ENCODE data around the gene CDHR3. TPM values are rescaled to one million over a fixed set of nuclear protein-coding genes. Genes with fewer than 3 reads are reported as not detected.

Gene CDHR3
- total RNA-seq, 1 experiment from 2014 or later, result 6.5 TPM

- H3K27me3 ChIP-seq (ENCODE audit: control insufficient read depth, insufficient read depth, low read length), result no peaks in the 10 kb centered on the region
- ChIA-PET CTCF (interaction anchor here (0.8 to 2.5 kb wide), 2 partner anchors 95 to 97 kb away, joined by 3 to 21 read pairs; no protein-coding TSS in a partner anchor), POLR2A (no interaction called here)
- intact Hi-C loops (cut with micrococcal nuclease; ENCODE audit: unreplicated experiment), result loop anchor here (1.0 kb wide), 1 partner anchor 95 kb away; no protein-coding TSS in a partner anchor
- TF ChIP-seq TCF7L2 (IDR thresholded peaks at IDR 0.05; ENCODE audit: low read depth, low read length) (no peak), CTCF (IDR thresholded peaks at IDR 0.05) (no peak), POLR2AphosphoS5 (IDR thresholded peaks at IDR 0.05; ENCODE audit: low read depth, low read length) (no peak), SIN3A (IDR thresholded peaks at IDR 0.05; ENCODE audit: borderline replicate concordance, insufficient read depth, low read depth, low read length) (no peak)
- TF ChIP-seq, protein P1, sequence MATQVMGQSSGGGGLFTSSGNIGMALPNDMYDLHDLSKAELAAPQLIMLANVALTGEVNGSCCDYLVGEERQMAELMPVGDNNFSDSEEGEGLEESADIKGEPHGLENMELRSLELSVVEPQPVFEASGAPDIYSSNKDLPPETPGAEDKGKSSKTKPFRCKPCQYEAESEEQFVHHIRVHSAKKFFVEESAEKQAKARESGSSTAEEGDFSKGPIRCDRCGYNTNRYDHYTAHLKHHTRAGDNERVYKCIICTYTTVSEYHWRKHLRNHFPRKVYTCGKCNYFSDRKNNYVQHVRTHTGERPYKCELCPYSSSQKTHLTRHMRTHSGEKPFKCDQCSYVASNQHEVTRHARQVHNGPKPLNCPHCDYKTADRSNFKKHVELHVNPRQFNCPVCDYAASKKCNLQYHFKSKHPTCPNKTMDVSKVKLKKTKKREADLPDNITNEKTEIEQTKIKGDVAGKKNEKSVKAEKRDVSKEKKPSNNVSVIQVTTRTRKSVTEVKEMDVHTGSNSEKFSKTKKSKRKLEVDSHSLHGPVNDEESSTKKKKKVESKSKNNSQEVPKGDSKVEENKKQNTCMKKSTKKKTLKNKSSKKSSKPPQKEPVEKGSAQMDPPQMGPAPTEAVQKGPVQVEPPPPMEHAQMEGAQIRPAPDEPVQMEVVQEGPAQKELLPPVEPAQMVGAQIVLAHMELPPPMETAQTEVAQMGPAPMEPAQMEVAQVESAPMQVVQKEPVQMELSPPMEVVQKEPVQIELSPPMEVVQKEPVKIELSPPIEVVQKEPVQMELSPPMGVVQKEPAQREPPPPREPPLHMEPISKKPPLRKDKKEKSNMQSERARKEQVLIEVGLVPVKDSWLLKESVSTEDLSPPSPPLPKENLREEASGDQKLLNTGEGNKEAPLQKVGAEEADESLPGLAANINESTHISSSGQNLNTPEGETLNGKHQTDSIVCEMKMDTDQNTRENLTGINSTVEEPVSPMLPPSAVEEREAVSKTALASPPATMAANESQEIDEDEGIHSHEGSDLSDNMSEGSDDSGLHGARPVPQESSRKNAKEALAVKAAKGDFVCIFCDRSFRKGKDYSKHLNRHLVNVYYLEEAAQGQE (IDR thresholded peaks at IDR 0.05; ENCODE audit: insufficient read depth in 1 of 2, low read depth in 2 of 2, low read length in 1 of 2), result no peak
- no peak for DNase-seq (ENCODE audit: low read depth, low spot score)
- no peaks in the 10 kb centered on the region for H3K9me3 ChIP-seq (ENCODE audit: control insufficient read depth, insufficient read depth, low read depth, low read length)
- H3K4me3 ChIP-seq (ENCODE audit: low read depth in 2 of 2, low read length in 2 of 2), result no peak overlapping the region
- in situ Hi-C loops (cut with HindIII; ENCODE audit: low pct_unique_long_range_greater_than_20kb, low sequenced_read_pairs), result loop anchor here (25.0 kb wide), 1 partner anchor 104 kb away; no protein-coding TSS in a partner anchor
- no peak for ATAC-seq
- no peaks in the 10 kb centered on the region for H3K36me3 ChIP-seq (ENCODE audit: control insufficient read depth, insufficient read depth, low read length)
- peaks cover 22% of the 10 kb centered on the region for H3K4me1 ChIP-seq (ENCODE audit: control insufficient read depth, insufficient read depth, low read length)
- H3K27ac ChIP-seq (ENCODE audit: low read length), result peak overlapping the region; percentile 54; the same call in 1 of the 2 replicates
- no TSS peak for BruUV-seq (replicated peaks)
These were observed 95.2 kb downstream of the CDHR3 start for GRCh38 chr7:106057962-106058927.

DNA sequence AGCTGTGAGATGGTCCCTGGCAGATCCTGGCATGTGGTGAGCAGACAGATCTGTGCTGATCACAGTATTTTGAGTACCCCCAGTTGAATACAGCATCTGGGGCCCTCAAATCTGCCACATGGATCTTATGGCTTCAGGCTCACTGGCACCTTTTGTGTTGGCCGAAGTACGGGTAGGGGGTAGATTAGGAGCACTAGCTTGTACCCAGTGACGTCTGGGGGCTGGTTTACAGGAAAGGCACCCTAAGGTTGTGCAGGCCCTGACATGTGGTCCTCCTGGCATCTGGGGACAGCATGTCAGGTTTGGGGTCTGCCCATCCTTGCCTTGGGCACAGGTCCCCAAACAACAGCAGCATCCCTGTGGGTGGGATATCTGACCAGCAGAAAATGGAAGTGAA, 95.9 kb downstream of the CDHR3 start:
- intact Hi-C loops (cut with micrococcal nuclease; ENCODE audit: unreplicated experiment) (no loop called here), in situ Hi-C loops (cut with HindIII; ENCODE audit: low pct_unique_long_range_greater_than_20kb, low sequenced_read_pairs) (loop anchor here (25.0 kb wide), 1 partner anchor 103 kb away; no protein-coding TSS in a partner anchor)
- Histone ChIP-seq H3K27ac (ENCODE audit: low read length) (peak overlapping the region; percentile 54; the same call in 1 of the 2 replicates), H3K9me3 (ENCODE audit: control insufficient read depth, insufficient read depth, low read depth, low read length) (no peaks in the 10 kb centered on the region), H3K4me1 (ENCODE audit: control insufficient read depth, insufficient read depth, low read length) (peaks cover 28% of the 10 kb centered on the region), H3K27me3 (ENCODE audit: control insufficient read depth, insufficient read depth, low read length) (no peaks in the 10 kb centered on the region), H3K4me3 (ENCODE audit: low read depth in 2 of 2, low read length in 2 of 2) (no peak overlapping the region), H3K36me3 (ENCODE audit: control insufficient read depth, insufficient read depth, low read length) (no peaks in the 10 kb centered on the region)
- no peak for ATAC-seq
- CTCF ChIA-PET, result interaction anchor here (2.5 kb wide), 1 partner anchor 95 kb away, joined by 21 read pairs; no protein-coding TSS in a partner anchor
- no peak for TF ChIP-seq POLR2AphosphoS5 (IDR thresholded peaks at IDR 0.05; ENCODE audit: low read depth, low read length)
- TF ChIP-seq CTCF (IDR thresholded peaks at IDR 0.05), result no peak
- no peak for TF ChIP-seq TCF7L2 (IDR thresholded peaks at IDR 0.05; ENCODE audit: low read depth, low read length)
- TF ChIP-seq SIN3A (IDR thresholded peaks at IDR 0.05; ENCODE audit: borderline replicate concordance, insufficient read depth, low read depth, low read length), result no peak
- TF ChIP-seq, protein P1 (IDR thresholded peaks at IDR 0.05; ENCODE audit: insufficient read depth in 1 of 2, low read depth in 2 of 2, low read length in 1 of 2), result no peak
- no peak for DNase-seq (ENCODE audit: low read depth, low spot score)
- POLR2A ChIA-PET, result no interaction called here
- BruUV-seq (replicated peaks), result no TSS peak

Data from Panc1 (cell line).